ENCODE data around the gene CD38.

Gene CD38

GRCh38 chr4:15868111-15868510 lies 90.0 kb downstream of the CD38 start:
- no peak for DNase-seq (ENCODE audit: low read depth)

GRCh38 chr4:15868826-15869413 lies 90.8 kb downstream of the CD38 start:
- DNase-seq (ENCODE audit: low read depth): no peak

DNA sequence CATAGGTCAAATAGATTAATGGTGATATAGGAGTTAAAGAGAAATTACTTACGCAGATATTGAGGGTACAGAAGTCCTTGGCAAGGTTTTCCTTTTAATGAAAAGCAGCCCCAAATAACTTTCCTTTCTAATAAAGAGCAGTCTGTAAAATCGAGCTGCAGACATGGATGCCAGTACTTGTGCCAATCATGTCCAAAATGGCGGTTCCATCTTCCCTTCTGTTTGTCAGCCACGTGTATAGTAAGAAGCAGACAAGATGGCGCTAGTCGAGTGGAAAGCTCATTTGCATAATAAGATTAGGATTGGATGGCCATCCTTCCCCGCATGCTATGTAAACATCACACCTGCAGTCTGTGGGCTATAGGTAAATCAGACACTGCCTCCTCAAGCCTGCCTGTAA lies 92.0 kb downstream of the CD38 start:
- DNase-seq (ENCODE audit: low read depth): no peak

GRCh38 chr4:15870921-15871664 lies 93.0 kb downstream of the CD38 start:
- DNase-seq (ENCODE audit: low read depth): no peak

GRCh38 chr4:15873117-15873516 lies 95.0 kb downstream of the CD38 start:
- no peak for DNase-seq (ENCODE audit: low read depth)

DNA sequence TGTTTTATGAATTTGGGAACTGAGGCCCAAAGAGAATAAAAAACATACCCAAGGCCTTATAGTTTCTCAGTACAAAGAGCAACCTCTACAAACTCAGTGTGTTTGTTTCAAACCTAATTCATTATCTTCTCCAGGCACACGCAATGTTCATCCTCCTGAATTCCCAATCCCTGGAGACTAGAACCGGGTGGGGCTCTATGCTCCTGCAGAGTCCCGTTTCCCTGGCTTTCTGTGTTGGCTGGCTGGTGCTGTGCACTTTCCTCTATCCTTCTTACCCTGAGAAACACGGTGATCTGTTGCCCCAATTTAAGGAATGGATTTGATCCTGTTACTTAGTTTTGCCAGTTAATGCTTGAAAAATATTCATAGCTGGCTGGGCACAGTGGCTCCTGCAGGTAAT lies 96.5 kb downstream of the CD38 start:
- DNase-seq (ENCODE audit: low read depth): no peak

- DNase-seq (ENCODE audit: low read depth): no peak
Measured at GRCh38 chr4:15875663-15876460, 97.7 kb downstream of the CD38 start.

DNA sequence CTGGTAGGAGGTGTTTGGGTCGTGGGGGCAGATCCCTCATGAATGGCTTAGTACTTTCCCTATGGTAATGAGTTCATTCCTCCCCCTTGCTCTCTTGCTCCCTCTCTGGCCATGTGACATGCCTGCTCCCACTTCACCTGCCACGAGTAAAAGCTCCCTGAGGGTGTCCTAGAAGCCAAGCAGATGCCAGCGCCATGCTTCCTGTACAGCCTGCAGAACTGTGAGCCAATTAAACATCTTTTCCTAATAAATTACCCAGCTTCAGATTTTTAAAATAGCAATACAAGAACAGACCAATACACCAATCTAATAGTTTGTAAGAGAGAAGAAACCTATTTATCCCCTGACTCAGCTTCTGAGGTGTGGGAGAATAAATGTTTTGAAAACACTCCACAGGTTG lies 99.9 kb downstream of the CD38 start:
- no peak for DNase-seq (ENCODE audit: low read depth)

GRCh38 chr4:15881820-15882219 lies 103.7 kb downstream of the CD38 start:
- no peak for DNase-seq (ENCODE audit: low read depth)

GRCh38 chr4:15882675-15883086 lies 104.6 kb downstream of the CD38 start:
- DNase-seq (ENCODE audit: low read depth): peak; percentile 17

GRCh38 chr4:15883610-15884243 lies 105.6 kb downstream of the CD38 start:
- no peak for DNase-seq (ENCODE audit: low read depth)

DNA sequence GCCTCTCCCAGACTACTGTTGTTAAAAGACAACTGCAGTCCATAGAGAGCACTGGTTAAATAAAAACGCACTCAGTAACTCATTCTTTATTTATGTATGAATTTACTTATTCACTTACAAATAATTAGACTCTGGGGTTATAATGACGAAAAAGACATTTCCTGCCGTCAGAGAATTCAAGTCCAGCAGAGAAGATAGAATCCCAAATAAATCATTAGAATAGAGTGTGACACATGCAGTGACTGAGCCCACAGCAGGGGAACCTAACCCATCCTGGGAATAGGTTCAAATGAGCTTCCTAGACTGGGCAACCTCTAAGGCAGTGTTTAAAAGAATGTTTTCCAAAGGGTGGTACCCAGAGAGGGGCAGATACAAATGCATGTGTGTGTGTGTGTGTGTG lies 106.5 kb downstream of the CD38 start:
- DNase-seq (ENCODE audit: low read depth): no peak

- DNase-seq (ENCODE audit: low read depth): no peak
Measured at GRCh38 chr4:15885422-15885821, 107.3 kb downstream of the CD38 start.

GRCh38 chr4:15888515-15888914 lies 110.4 kb downstream of the CD38 start:
- DNase-seq (ENCODE audit: low read depth): no peak

DNA sequence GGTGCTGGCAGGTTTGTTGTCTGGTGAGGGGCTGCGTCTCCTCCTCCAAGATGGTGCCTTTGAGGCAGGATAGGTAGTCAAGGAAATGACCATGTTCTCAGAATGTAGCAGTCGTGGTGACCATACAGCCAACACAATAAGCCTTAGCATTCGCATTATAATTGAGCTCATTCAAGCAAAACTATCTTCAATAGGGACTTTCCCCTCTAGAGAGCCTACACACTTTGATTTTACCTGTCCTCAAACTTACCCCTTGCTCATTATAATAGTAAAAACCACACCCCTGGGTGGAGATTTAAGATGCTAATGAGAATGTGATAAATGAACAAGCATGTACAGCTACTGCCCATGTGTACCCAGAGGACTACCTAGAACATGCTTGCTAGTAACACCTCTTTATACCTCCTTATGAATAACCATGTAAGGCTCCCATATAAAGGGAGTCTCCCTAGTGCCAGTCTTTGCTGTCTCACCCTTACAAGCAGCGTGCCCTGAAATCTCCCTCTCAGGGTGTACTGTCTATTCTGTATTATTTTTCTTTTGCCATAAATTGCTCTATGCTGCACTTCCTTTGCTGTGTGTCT lies 112.2 kb downstream of the CD38 start:
- DNase-seq (ENCODE audit: low read depth): no peak

GRCh38 chr4:15891312-15891711 lies 113.2 kb downstream of the CD38 start:
- DNase-seq (ENCODE audit: low read depth): no peak

DNA sequence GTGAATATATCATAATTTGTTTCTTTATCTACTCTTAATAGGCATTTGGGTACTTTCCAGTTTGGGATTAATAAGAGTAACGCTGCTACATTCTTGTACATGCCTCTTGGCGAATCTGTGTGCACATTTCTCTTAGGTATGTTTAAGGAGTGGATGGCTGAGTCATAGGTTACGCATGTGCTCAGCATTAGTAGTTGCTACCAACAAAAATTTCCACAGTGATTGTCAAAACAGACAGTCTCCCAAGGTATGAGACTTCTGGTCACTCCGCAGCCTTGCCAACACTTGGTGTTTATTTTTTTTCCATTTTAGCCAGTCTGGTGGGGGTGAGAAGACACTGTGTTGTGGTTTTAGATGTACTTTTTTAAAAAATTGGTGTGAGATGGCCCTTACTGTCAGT lies 115.8 kb downstream of the CD38 start:
- no peak for DNase-seq (ENCODE audit: low read depth)

DNA sequence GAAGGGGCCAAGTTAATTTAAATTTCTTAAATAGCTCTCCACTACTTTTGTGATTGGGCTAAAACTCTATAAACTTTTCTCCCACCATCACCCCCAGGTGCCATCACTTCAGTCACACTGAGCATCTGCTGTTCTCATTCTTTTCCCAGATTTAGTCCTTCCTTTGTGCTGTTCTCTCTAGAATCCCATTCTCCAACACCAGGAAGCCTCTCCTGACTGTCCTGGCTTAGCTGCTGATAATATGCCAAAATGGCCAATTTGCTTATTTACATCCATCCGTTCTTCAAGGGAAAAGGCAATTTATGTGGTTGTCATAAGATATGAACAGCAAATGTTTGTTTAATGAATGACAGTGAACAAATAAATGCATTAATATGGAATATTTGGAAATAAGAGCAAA lies 116.3 kb downstream of the CD38 start:
- no peak for DNase-seq (ENCODE audit: low read depth)

DNA sequence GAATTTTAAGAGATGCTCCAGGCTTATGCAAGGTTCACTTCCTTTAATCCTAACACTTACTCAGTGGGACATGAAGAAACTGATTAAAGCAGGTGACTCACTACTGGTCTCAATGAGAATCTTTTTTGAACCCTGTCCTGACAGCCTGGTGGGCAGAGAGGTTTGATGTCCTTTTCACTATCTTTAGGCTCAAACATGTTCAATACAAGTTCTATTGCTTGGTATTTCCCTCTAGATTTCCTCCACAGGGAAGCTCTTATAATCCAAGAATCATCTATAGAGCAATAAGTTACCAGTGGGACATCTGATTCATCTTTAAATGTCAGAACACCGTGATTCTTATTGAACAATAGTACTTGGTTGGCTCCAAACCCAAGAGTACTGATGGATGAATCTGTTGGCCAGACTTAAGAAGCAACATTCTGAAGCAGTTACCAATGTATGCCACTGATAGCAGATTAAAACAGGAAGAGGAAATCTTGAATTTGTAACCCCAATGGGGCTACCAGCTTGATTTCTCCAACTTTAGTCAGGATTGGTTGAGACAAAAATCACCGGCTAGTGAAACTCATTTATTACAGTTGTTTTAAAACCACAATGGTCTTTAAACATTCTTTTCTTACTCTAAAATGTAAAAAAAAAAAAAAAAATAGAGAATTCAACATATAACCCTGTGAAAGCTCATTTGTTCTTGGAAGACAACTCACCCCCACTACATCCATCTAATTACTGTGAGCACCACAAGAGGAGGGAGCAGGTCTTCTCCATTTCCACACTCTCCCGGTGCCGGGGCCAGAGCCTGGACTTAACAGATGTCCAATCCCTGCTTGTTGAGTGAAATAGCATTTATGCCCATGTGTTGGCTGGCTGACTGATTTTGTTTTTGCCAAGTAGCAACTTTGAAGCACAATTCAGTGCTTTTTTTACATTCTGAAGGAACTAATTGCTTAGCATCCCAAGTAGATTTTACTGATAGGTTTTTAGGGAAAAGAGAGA lies 117.1 kb downstream of the CD38 start:
- no peak for DNase-seq (ENCODE audit: low read depth)

- DNase-seq (ENCODE audit: low read depth): no peak
Measured at GRCh38 chr4:15897577-15897976, 119.4 kb downstream of the CD38 start.

DNA sequence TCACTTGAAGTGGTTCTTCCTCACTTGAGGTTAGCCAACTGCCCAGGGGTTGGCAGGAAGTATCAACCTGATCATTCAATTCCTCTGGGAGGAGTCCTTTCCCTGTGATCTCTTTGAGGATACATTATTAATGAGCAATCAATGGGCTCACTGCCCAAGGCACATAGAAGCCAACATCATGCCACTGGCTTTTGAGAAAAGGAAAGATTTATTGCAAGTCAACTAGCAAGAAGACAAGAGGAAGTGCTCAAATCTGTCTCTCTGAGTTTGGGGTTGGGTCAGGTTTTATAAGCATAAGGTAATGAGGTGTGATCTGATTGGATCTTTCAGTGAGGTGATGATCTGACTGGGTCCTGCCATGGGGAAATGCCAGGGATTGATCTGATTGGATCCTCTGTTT lies 120.8 kb downstream of the CD38 start:
- no peak for DNase-seq (ENCODE audit: low read depth)
